Testis (tissue), 3 donors: Measurements from ENCODE around the gene RNF182. TPM values are rescaled to one million over a fixed set of nuclear protein-coding genes. Genes with fewer than 3 reads are reported as not detected.
"Not testable (repeated sequence)": the region's sequence is repeated elsewhere in the genome, so short reads cannot be mapped to it uniquely, and the experiment has no call there.

Source experiments
- DNase-seq: peaks from one replicate; pipeline ENCODE4 v3.0.0-alpha.2; 2019
- H3K27ac ChIP-seq, 2 donors: fragments of 200-600 bp; sonication (generic); one replicate each; pipeline ENCODE4 v1.5.1; 2019
- H3K27me3 ChIP-seq: fragments of 200-600 bp; sonication (generic); one replicate; pipeline ENCODE4 v1.5.1; 2019
- H3K36me3 ChIP-seq: fragments of 200-600 bp; sonication (generic); one replicate; pipeline ENCODE4 v1.5.1; 2017; ENCODE audit warnings: low read depth; ENCODE audit errors: missing control alignments
- H3K4me1 ChIP-seq: fragments of 200-600 bp; sonication (generic); one replicate; pipeline ENCODE4 v1.5.1; 2019
- H3K4me3 ChIP-seq, 2 donors: fragments of 200-600 bp; sonication (generic); one replicate each; pipeline ENCODE4 v1.5.1; 2017 to 2019
- H3K9me3 ChIP-seq: fragments of 200-600 bp; sonication (generic); one replicate; pipeline ENCODE4 v1.5.1; 2017
- POLR2A ChIP-seq: fragments of 450-650 bp; IDR thresholded peaks from one replicate; pipeline ENCODE4 v1.6.1; 2017; ENCODE audit warnings: antibody characterized with exemption, mild to moderate bottlenecking, moderate library complexity
- WGBS, 2 donors: methylation state at CpG; one replicate each; pipeline ENCODE4 v1.1.5; 2018; 5-methylcytosine and 5-hydroxymethylcytosine counted together
- intact Hi-C: fragments of 100-400 bp; cut with DNase I; formaldehyde crosslinking; loops from one replicate; pipeline ENCODE4 v1.15.1; 2023; ENCODE audit warnings: low total_unique reads
- polyA plus RNA-seq: library from polyadenylated mRNA; stranded (reverse); fragments of 350-450 nt; fragmentation: Illumina TruSeq; extraction: RNeasy Lipid Tissue Mini Kit (QIAGEN cat#74804); gene quantifications from one replicate; pipeline ENCODE4 v1.2.3, GENCODE V29; 2014; ENCODE audit warnings: low read depth, low replicate concordance; ENCODE audit not compliant: insufficient read depth
- total RNA-seq, 2 donors: library from RNA; depleted of rRNA; stranded (reverse); fragments of >200 nt; gene quantifications; one replicate each; pipeline ENCODE4 v1.2.3, GENCODE V29; 2016
- TF ChIP-seq, protein P1 (sequence below), 3 experiments: fragments of 450-650 bp in 2 of 3; fragments of 200-600 bp in 1 of 3; sonication (generic) in 1 of 3; IDR thresholded peaks; one replicate each; pipeline ENCODE4 v1.5.1; 2016 to 2019; ENCODE audit warnings: antibody characterized with exemption in 3 of 3, mild to moderate bottlenecking in 2 of 3, moderate library complexity in 1 of 3

RNF182 gene
- total and polyA plus RNA-seq, 3 donors from 2014 or later, result 5.8 to 7.2 (median 6.8) TPM

DNA sequence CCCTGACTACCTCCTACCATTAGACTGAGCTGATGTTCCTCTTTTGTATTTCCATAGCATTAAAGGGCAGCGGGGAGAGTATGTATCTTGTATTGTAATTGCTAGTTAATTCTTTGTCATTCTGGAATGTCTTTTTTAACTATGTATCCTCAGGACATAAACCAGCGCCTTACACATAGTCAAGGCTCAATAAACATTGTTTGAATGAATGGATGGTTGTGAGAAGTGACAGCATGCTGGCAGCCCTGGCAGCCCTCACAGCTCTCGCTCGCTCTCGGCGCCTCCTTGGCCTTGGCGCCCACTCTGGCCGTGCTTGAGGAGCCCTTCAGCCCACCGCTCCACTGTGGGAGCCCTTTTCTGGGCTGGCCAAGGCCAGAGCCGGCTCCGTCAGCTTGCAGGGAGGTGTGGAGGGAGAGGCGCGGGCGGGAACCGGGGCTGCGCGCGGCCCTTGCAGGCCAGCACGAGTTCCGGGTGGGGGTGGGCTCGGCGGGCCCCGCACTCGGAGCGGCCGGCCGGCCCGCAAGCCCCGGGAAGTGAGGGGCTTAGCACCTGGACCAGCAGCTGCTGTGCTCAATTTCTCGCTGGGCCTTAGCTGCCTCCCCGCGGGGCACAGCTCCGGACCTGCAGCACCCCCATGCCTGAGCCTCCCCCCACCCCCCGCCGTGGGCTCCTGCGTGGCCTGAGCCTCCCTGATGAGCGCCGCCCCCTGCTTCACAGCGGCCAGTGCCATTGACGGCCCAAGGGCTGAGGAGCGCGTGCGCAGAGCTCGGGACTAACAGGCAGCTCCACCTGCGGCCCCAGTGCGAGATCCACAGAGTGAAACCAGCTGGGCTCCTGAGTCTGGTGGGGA, 93.1 kb downstream of the RNF182 start:
- Histone ChIP-seq H3K36me3 (no peaks in the 10 kb centered on the region), H3K4me3 (peak overlapping the region; percentile 39 to 45), H3K27me3 (no peaks in the 10 kb centered on the region), H3K9me3 (no peaks in the 10 kb centered on the region), H3K4me1 (no peaks in the 10 kb centered on the region), H3K27ac (no peak overlapping the region)
- TF ChIP-seq, protein P1, sequence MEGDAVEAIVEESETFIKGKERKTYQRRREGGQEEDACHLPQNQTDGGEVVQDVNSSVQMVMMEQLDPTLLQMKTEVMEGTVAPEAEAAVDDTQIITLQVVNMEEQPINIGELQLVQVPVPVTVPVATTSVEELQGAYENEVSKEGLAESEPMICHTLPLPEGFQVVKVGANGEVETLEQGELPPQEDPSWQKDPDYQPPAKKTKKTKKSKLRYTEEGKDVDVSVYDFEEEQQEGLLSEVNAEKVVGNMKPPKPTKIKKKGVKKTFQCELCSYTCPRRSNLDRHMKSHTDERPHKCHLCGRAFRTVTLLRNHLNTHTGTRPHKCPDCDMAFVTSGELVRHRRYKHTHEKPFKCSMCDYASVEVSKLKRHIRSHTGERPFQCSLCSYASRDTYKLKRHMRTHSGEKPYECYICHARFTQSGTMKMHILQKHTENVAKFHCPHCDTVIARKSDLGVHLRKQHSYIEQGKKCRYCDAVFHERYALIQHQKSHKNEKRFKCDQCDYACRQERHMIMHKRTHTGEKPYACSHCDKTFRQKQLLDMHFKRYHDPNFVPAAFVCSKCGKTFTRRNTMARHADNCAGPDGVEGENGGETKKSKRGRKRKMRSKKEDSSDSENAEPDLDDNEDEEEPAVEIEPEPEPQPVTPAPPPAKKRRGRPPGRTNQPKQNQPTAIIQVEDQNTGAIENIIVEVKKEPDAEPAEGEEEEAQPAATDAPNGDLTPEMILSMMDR (IDR thresholded peaks at IDR 0.05), result no peak
- no peak for TF ChIP-seq POLR2A
- DNase-seq, result peak; percentile 72
- WGBS, 2 donors, result 70 to 75% methylated on average over 21 to 37 of the region's 46 CpGs
- intact Hi-C loops, result no loop called here

DNA sequence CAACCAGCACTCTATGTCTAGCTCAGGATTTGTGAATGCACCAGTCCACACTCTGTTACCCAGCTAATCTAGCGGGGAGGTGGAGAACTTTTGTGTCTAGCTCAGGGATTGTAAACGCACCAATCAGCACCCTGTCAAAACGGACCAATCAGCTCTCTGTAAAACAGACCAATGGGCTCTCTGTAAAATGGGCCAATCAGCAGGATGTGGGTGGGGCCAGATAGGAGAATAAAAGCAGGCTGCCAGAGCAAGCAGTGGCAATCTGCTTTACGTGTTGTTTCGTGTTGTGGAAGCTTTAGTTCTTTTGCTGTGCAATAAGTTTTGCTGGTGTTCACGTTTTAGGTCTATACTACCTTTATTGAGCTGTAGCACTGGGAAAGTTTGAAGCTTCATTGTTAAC, 93.8 kb downstream of the RNF182 start:
- H3K27ac ChIP-seq, intact Hi-C loops, H3K4me1 ChIP-seq, H3K36me3 ChIP-seq, H3K9me3 ChIP-seq, H3K27me3 ChIP-seq: not testable (repeated sequence)
- H3K4me3 ChIP-seq, result peak overlapping the region in 1 of 2 donors; percentile 45
- peak; percentile 68 for DNase-seq
- WGBS, 2 donors, result 66 to 70% methylated on average over 6 of the region's 6 CpGs

DNA sequence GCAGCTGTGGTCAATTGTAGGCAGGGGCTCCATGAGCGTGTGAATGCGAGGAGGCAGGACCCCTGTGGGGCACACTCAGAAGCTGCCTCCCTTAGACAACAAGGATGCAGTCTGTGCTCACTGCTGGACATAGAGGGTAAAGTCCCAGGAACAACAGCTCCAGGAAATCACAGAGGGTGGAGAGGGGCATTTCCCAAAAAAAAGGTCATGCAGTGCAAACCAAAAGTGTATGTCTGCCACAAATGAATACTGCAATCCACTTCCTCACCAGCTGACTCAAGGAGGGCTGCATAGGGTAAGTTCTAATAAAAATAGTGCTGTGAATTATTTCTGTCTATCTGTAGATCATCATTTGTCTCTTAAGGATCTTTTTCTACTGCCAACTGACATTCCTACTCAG, 95.8 kb downstream of the RNF182 start:
- Histone ChIP-seq H3K27me3 (no peaks in the 10 kb centered on the region), H3K4me1 (no peaks in the 10 kb centered on the region), H3K27ac (no peak overlapping the region), H3K4me3 (no peak overlapping the region), H3K36me3 (no peaks in the 10 kb centered on the region), H3K9me3 (no peaks in the 10 kb centered on the region)
- TF ChIP-seq, protein P1 (IDR thresholded peaks at IDR 0.05), result no peak
- no peak for TF ChIP-seq POLR2A
- DNase-seq, result no peak
- 72 to 75% methylated on average over 2 of the region's 2 CpGs for WGBS, 2 donors
- intact Hi-C loops, result no loop called here

DNA sequence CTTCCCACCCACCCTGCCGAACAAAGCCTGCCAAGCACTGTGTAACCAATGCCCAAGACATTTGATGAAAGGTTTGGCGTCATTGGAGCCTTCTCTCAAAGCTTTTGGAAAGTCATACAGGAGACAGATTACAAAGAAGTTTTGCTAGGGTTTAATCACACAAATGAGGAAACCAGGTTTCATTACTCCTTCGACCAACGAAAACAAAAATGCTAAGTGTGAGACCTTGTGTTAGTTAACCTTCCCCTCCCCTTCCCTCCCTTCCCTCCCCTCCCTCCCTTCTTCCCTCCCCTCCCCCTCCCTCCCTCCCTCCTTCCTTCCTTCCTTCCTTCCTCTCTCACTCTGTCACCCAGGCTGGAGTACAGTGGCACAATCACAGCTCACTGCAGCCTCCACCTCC, 96.7 kb downstream of the RNF182 start:
- H3K27ac ChIP-seq, result no peak overlapping the region
- no peaks in the 10 kb centered on the region for H3K27me3 ChIP-seq
- H3K9me3 ChIP-seq, result no peaks in the 10 kb centered on the region
- TF ChIP-seq, protein P1 (IDR thresholded peaks at IDR 0.05), result no peak
- TF ChIP-seq POLR2A, result no peak
- no peaks in the 10 kb centered on the region for H3K36me3 ChIP-seq
- H3K4me1 ChIP-seq, result no peaks in the 10 kb centered on the region
- DNase-seq, result no peak
- intact Hi-C loops, result no loop called here
- no peak overlapping the region for H3K4me3 ChIP-seq
- WGBS, 2 donors, result 59 to 63% methylated on average over 4 of the region's 4 CpGs

DNA sequence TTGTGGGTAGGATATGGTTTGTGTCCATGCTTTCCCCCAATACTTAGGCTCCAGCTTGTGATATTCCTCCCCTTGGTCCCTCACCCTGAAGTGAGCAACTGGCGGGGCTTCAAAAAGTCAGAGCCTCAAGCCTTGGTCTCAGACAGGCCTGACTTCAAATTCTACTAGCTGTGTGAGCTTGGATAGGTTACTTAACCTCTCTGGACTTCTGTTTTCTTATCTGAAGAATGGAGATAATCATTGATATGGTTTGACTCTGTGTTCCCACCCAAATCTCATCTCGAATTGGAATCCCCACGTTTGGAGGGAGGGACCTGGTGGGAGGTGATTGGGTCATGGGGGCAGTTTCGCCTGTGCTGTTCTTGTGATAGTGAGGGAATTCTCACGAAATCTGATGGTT, 97.9 kb downstream of the RNF182 start:
- 85 to 88% methylated on average over 5 of the region's 5 CpGs for WGBS, 2 donors

More for the DNA sequence above, 97.9 kb downstream of the RNF182 start:
- Histone ChIP-seq H3K4me1 (no peaks in the 10 kb centered on the region), H3K9me3 (no peaks in the 10 kb centered on the region), H3K27me3 (no peaks in the 10 kb centered on the region), H3K4me3 (no peak overlapping the region), H3K27ac (no peak overlapping the region), H3K36me3 (no peaks in the 10 kb centered on the region)
- DNase-seq, result no peak
- intact Hi-C loops, result no loop called here
- TF ChIP-seq POLR2A, result no peak
- TF ChIP-seq, protein P1 (IDR thresholded peaks at IDR 0.05), result no peak
